HTR-8/SVneo (cell line): ENCODE results near the gene HNRNPR.
"Not testable (repeated sequence)": the region's sequence is repeated elsewhere in the genome, so short reads cannot be mapped to it uniquely, and the experiment has no call there.

Source experiments
- DNase-seq: peaks from one replicate; pipeline ENCODE4 v3.0.0; 2011; ENCODE audit warnings: low spot score, mixed read lengths; ENCODE audit not compliant: insufficient read length
- FAIRE-seq: peaks from 2 replicates; lab custom pipeline; 2011; peaks lifted over from hg19 to GRCh38; lab: Jason Lieb, UNC

Gene HNRNPR

GRCh38 chr1:23337869-23338268, 6.2 kb downstream of the HNRNPR start:
- FAIRE-seq (no peak), DNase-seq (no peak)

DNA sequence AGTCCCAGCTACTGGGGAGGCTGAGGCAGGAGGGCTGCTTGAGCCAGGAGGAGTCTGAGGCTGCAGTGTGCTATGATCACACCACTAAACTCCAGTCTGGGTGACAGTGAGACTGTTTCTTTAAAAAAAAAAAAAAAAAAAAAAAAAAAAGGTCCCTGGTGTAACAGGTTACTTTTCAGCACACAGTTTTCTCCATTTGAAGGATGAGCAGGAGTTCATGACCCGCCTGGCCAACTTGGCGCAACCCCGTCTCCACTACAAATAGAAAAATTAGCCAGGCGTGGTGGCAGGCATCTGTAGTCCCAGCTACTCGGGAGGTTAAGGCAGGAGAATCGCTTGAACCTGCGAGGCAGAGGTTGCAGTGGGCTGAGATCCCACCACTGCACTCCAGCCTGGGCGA, 12.4 kb downstream of the HNRNPR start:
- no peak for FAIRE-seq
- no peak for DNase-seq

GRCh38 chr1:23330846-23331245, 13.2 kb downstream of the HNRNPR start:
- no peak for DNase-seq
- FAIRE-seq = no peak

DNA sequence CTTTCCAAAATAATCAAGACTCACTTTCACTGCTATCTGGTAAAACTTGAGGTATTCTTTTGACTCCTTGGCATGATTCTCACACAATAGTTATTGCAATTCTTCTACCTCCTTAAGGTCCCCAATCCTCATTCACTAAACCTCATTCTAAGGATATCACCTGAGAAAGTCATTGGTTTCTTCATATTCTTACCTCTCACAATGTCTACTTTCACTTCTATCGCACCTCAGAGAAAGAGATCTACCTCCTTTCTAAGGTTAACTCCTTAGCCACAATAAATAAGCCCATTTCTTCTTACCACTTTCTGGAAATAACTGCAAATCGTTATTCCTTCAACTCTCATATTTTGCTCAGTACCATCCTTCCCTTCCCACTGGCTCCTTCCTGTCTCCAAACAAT, 18.7 kb downstream of the HNRNPR start:
- no peak for DNase-seq
- FAIRE-seq = no peak

GRCh38 chr1:23322770-23323169, 21.3 kb downstream of the HNRNPR start:
- no peak for FAIRE-seq
- DNase-seq = no peak

DNA sequence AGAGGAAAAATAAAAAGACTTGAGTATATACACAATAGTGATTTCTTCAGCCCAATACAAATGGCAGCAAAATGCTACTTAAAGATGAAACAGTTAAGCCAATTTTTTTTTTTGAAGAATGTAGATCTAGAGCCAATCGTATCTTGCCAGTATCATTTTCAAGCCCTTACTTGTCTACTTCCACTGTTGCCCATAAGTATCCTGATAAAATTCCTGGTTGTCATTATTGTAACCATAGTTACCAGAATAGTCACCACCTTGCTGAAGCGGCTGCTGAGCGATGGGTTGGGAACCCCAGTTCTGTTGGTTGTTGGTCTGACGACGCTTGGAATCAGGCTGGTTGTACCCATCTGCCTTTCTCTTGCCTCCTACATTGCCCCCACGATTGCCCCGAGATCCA, 33.8 kb downstream of the HNRNPR start:
- not testable (repeated sequence) for FAIRE-seq, DNase-seq

DNA sequence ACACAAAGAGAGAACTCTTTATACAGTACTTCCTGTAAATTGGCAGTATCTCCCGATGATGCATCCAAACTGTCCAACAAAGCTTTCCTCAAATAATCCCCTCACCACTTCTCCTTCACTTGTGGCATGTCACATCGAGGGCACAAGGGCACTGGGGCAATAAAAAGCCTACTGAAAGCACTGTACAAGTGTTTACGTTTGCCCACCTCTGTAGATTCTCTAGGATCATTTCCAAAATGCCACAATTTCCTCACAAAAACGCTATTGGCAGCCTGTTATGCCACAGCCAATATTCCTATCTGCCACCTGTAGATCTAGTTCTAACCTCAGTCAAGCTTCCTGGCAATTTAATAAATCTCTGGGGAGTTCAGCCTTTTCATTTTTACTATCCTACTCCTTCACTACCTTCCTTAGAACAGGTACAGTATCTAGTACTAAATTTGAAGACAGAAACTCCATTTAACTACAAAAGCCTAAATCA, 39.9 kb downstream of the HNRNPR start:
- DNase-seq (no peak), FAIRE-seq (no peak)

DNA sequence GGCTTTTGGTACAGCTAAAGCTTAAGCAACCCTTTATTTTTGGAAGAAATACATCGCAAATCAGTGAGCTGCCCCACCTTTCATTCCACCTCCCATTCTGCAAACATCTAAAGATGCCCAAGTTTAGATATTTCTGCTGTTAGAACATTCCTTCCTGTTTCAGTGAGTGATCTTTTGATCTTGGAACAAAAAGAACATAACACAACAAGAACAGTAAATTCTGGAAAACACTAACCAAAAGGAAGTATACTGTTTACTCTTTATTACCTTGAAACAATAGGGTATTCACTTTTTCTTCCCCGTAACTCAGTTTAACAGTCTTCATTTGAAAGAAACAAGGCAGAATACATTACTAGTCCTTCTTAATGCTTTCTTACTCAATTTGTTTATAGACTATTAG, 40.6 kb downstream of the HNRNPR start:
- DNase-seq (no peak), FAIRE-seq (no peak)

DNA sequence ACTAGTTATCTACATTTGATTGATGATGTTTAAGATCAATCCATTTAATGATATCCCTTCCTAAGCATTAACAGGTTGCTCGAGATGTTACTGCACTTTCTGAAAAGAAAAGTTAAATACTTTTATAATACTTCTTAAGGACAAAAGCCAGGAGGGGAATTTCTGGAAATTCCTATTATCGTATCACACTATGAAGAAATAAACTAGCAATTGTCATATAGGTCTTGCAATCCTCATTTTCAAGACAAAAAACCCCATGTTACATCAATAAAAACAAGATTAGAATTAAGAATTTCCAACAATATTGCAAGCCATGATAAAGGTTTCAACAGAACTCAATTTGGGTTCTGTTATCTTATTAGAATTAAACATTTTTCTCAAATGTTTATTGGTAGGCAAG, 47.2 kb downstream of the HNRNPR start:
- DNase-seq (no peak), FAIRE-seq (no peak)

DNA sequence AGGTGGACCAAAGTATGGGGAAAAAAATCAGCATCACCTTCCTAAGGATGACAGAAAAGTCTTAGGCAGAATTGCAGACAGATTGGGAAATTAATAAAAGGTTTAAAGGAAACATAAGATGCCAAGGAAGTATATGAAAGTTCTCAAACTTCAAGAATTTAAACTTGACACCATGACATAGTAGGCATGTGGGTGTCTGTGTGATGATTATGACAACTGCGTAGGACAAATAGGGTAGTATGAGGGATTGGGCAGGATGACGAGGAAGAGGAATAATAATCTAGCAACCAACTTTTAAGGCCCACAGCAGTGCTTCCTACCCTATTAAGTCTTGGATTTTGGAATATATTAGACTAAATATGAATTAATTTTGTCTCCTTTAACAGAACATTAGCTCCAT, 52.4 kb downstream of the HNRNPR start:
- no peak for FAIRE-seq
- DNase-seq = no peak

DNA sequence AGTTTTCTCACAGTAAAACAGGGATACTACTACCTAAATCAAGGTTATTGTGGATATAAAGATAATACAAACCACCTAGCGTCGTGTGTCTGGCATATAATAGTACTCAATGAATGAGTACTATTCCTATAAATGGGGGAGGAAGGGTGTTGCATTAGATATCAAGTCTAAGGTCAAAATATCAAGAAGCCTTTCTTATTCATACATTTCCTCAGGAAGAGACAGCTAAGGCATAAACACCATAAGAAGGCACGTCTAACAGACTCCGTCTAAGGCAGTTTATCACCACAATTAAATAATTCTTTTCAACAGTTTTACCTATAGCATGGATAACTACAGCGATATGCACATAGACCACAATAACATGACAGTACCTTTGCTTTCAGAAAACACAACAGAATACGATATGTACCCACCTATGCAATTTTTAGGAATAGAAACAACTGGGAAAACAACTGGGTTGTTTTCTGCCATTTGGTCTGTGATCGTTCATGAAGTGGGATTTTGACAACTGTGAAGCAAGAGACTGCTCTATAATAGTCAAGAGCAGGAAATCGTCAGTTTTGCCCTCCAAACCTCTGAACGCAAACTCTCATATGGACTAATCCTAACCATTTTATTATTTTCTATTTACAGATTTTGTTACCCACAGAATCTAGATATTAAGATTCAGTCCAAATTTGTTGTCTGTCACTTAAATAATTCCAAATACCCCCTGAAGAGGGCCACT, 53.1 kb downstream of the HNRNPR start:
- no peak for FAIRE-seq
- no peak for DNase-seq

- no peak for FAIRE-seq
These were observed 55.4 kb downstream of the HNRNPR start for GRCh38 chr1:23288671-23289070.

DNA sequence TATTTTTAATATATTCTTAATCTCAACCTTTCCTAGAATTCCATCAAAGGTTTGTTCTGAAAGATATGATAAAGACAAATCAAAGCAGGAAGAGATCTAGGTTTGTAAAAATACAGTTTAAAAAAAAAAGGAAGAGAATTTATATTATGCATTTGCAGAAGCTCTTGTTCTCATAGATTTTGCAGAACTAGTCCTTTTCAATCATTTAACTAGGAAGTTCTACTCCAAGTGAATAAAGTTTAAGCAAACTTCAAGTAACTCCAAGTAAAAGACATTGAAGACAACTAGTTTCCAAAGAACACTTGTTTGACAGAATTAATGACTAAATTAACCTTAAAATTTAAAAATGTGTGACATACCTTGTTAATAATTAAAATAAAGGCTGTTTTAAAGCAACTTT, 55.9 kb downstream of the HNRNPR start:
- FAIRE-seq (no peak), DNase-seq (no peak)

More at GRCh38 chr1:23288671-23289070, 55.4 kb downstream of the HNRNPR start:
- no peak for DNase-seq

GRCh38 chr1:23286401-23286800, 57.7 kb downstream of the HNRNPR start:
- FAIRE-seq (no peak), DNase-seq (no peak)

DNA sequence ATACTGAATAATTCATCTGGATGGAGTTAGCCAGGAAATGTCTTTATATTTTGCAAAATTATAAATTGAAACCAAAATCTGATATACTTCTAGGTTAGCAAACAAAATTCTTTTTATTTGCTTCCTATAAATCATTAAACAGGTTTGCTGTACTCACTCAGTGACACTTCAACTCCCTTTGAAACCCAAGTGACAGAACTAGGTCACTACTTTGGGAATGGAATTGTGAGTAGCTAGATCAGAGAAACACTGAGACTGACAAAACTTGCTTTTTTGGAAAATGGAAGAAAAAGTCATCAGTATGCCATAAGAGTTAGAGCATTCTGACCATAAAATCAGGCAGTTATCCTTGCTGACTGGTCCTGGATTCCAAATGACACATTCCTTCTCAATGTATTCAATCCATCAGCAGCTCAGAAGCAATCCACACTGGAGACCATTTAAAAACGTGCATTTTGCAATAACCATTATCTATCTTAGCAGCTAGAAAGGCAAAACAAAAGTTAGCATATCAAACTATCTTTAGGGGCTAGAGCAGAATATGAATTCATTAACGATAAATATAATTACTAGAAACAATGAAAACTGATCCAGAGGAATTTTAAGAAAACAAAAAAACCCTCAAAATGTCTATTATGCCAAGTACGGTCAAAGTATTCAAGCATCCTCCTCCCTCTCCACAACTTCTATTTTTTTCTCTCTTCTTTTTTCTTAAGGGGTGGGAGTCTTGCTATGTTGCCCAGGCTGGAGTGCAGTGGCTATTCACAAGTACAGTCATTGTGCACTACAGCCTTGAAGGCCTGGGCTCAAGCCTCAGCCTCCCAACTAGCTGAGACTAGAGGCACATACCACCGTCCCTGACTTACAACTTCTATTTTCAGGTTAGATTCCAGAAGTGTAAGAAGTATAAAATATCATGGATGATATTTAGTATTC, 60.1 kb downstream of the HNRNPR start:
- peak; percentile 26 for FAIRE-seq
- DNase-seq = peak; percentile 14

GRCh38 chr1:23282957-23283356, 61.1 kb downstream of the HNRNPR start:
- peak; percentile 34 for DNase-seq
- FAIRE-seq = no peak

DNA sequence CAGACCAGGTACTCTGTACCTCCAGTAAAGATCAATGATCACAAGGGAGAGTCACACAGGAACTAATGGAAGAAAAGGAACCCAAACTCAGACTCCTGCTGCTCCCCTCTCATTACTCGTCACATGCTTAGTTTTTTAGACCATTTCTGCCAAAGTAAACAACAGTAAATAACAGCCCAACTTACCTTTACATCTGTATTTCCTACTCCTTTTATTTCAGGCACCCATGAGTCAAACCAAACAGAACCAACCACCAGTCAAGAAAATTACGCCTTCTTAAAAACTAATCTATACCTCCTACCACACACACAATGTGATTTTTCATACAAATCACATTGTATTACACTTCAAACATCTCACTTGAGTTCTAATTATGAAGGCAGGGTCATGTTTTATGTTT, 65.4 kb downstream of the HNRNPR start:
- no peak for DNase-seq
- FAIRE-seq = no peak

- FAIRE-seq (no peak), DNase-seq (no peak)
These were observed 67.6 kb downstream of the HNRNPR start for GRCh38 chr1:23276531-23276930.

DNA sequence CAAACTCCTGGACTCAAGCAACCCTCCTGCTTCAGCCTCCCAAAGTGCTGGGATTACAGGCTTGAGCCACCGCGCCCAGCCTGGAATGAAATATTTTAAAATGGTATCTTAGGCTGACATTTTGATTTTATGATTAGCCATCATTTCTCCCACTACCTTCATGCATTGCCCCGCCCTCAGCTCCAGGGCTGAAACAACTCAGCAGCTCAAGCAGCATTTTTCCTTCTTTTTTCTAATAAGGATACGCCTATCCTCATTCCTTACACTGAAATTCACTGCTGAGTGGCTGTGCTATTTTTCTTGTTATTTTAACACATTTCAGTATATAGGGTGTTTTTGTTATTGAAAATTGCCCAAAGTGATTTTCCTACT, 70.0 kb downstream of the HNRNPR start:
- FAIRE-seq (no peak), DNase-seq (no peak)

DNA sequence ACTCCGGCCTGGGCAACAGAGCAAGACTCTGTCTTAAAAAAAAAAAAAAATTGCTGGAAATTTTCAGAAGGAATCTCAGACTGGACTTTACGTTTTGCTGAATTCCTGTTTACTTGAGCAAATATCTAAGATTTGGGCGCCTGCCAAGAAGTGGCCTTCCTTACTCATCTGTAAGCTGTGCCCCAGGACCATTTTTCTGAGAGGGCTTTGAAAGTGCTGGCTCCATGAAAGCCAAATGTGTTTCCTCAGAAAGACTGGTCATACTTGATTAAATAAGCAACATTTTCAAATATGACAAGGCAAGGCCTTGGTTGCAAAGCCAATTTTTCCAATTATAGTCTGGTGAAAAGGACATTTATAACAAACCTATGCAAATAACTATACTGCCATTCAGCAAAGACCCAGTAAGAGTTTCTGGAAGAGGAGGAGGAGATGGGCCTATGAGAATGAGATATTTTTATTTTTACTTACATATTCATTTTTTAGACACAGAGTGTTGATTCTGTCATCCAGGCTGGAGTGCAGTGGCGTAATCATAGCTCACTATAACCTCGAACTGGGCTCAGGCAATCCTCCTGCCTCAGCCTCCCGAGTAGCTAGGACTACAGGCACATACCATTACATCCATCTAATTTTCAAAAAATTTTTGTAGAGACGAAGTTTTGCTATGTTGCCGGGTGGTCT, 70.5 kb downstream of the HNRNPR start:
- FAIRE-seq = no peak
- DNase-seq = peak; percentile 35
